ENCODE results near the gene CORO2B.

- no peak for TF ChIP-seq CTCF (IDR thresholded peaks at IDR 0.05)
- TF ChIP-seq EZH2 (IDR thresholded peaks at IDR 0.05), result no peak
These were observed 36.5 kb downstream of the CORO2B start for GRCh38 chr15:68615301-68615700.

Measured in neural progenitor cell (in vitro differentiated cells).